Thyroid gland (tissue), 4 donors: ENCODE measurements around the gene PRH2. TPM values are rescaled to one million over a fixed set of nuclear protein-coding genes. Genes with fewer than 3 reads are reported as not detected.

Experiments used
- DNase-seq, 2 donors: peaks; one replicate each; pipeline ENCODE4 v3.0.0-alpha.2; 2019
- H3K27ac ChIP-seq, 3 donors: fragments of 200-600 bp; sonication (generic); 1 replicate in 2 of 3; 2 replicates in 1 of 3; pipeline ENCODE4 v1.5.1; 2016 to 2019; ENCODE audit warnings: mild to moderate bottlenecking in 1 of 3, moderate library complexity in 1 of 3
- H3K27me3 ChIP-seq: fragments of 200-600 bp; sonication (generic); one replicate; pipeline ENCODE4 v1.5.1; 2019
- H3K36me3 ChIP-seq, 2 donors: fragments of 200-600 bp; sonication (generic); one replicate each; pipeline ENCODE4 v1.5.1; 2016 to 2019
- H3K4me1 ChIP-seq, 2 donors: fragments of 200-600 bp; sonication (generic); one replicate each; pipeline ENCODE4 v1.5.1; 2017 to 2019
- H3K4me3 ChIP-seq, 3 donors: fragments of 200-600 bp; sonication (generic); replicated peaks in 1 of 3; 1 replicate in 2 of 3; 2 replicates in 1 of 3; pipeline ENCODE4 v1.5.1; 2016; ENCODE audit warnings: mild to moderate bottlenecking in 1 of 3
- H3K9me3 ChIP-seq: fragments of 200-600 bp; sonication (generic); one replicate; pipeline ENCODE4 v1.5.1; 2017
- CTCF ChIP-seq, 6 experiments: fragments of 200-600 bp in 3 of 6; fragments of 450-650 bp in 3 of 6; sonication (generic) in 3 of 6; IDR thresholded peaks; one replicate each; pipeline ENCODE4 v1.5.1; 2016 to 2019; ENCODE audit warnings: antibody characterized with exemption in 6 of 6, mild to moderate bottlenecking in 2 of 6, inconsistent platforms in 1 of 6, moderate library complexity in 1 of 6
- POLR2A ChIP-seq, 2 donors: fragments of 450-650 bp; IDR thresholded peaks; one replicate each; pipeline ENCODE4 v1.6.1; 2017; ENCODE audit warnings: antibody characterized with exemption in 2 of 2, mild to moderate bottlenecking in 2 of 2, moderate library complexity in 1 of 2
- WGBS, 2 donors: methylation state at CpG; one replicate each; pipeline ENCODE4 v1.1.5; 2017; 5-methylcytosine and 5-hydroxymethylcytosine counted together
- intact Hi-C: fragments of 100-400 bp; cut with DNase I; formaldehyde crosslinking; loops from one replicate; pipeline ENCODE4 v1.15.1; 2023
- total RNA-seq, 4 donors: library from RNA; depleted of rRNA; stranded (reverse); fragments of >200 nt; gene quantifications; one replicate each; pipeline ENCODE4 v1.2.3, GENCODE V29; 2016

PRH2 gene
- total RNA-seq, 4 donors from 2014 or later, result not detected

- no peaks in the 10 kb centered on the region for H3K36me3 ChIP-seq
- H3K27ac ChIP-seq, result no peak overlapping the region
- intact Hi-C loops, result no loop called here
- H3K27me3 ChIP-seq, result no peaks in the 10 kb centered on the region
- TF ChIP-seq POLR2A (IDR thresholded peaks at IDR 0.05), result no peak
- TF ChIP-seq CTCF (IDR thresholded peaks at IDR 0.05), result no peak
- no peaks in the 10 kb centered on the region for H3K4me1 ChIP-seq
- DNase-seq, result no peak
- WGBS, 2 donors, result 89 to 91% methylated on average over 8 of the region's 8 CpGs
- H3K4me3 ChIP-seq, result no peak overlapping the region
- no peaks in the 10 kb centered on the region for H3K9me3 ChIP-seq
These were observed 18.7 kb upstream of the PRH2 start for GRCh38 chr12:10910380-10910779.

GRCh38 chr12:10919809-10920208, 9.2 kb upstream of the PRH2 start:
- no peak overlapping the region for H3K4me3 ChIP-seq
- intact Hi-C loops, result no loop called here
- no peaks in the 10 kb centered on the region for H3K27me3 ChIP-seq
- no peak overlapping the region for H3K27ac ChIP-seq
- no peaks in the 10 kb centered on the region for H3K4me1 ChIP-seq
- 78 to 85% methylated on average over 1 of the region's 1 CpG for WGBS, 2 donors
- DNase-seq, result no peak
- H3K36me3 ChIP-seq, result no peaks in the 10 kb centered on the region
- H3K9me3 ChIP-seq, result no peaks in the 10 kb centered on the region
- no peak for TF ChIP-seq CTCF (IDR thresholded peaks at IDR 0.05)
- TF ChIP-seq POLR2A (IDR thresholded peaks at IDR 0.05), result no peak

- no peak overlapping the region for H3K4me3 ChIP-seq
- no peaks in the 10 kb centered on the region for H3K4me1 ChIP-seq
- intact Hi-C loops, result no loop called here
- 93 to 96% methylated on average over 5 of the region's 5 CpGs for WGBS, 2 donors
- TF ChIP-seq CTCF (IDR thresholded peaks at IDR 0.05) (no peak), POLR2A (IDR thresholded peaks at IDR 0.05) (no peak)
- H3K9me3 ChIP-seq, result no peaks in the 10 kb centered on the region
- H3K27ac ChIP-seq, result no peak overlapping the region
- DNase-seq, result no peak
- H3K36me3 ChIP-seq, result no peaks in the 10 kb centered on the region
- no peaks in the 10 kb centered on the region for H3K27me3 ChIP-seq
These were observed 2.8 kb upstream of the PRH2 start for GRCh38 chr12:10926269-10926668.

- 92 to 100% methylated on average over 1 of the region's 1 CpG for WGBS, 2 donors
- no peaks in the 10 kb centered on the region for H3K27me3 ChIP-seq
- H3K4me1 ChIP-seq, result no peaks in the 10 kb centered on the region
- TF ChIP-seq CTCF (IDR thresholded peaks at IDR 0.05) (no peak), POLR2A (IDR thresholded peaks at IDR 0.05) (no peak)
- intact Hi-C loops, result no loop called here
- no peaks in the 10 kb centered on the region for H3K9me3 ChIP-seq
- no peak overlapping the region for H3K4me3 ChIP-seq
- H3K36me3 ChIP-seq, result no peaks in the 10 kb centered on the region
- no peak overlapping the region for H3K27ac ChIP-seq
- no peak for DNase-seq
These were observed 7.5 kb downstream of the PRH2 start for GRCh38 chr12:10936506-10936905.

GRCh38 chr12:10939163-10939562, 10.1 kb downstream of the PRH2 start, which contains the start of gene TAS2R14:
Gene TAS2R14, minus strand, starts transcription at chr12:10939263. Its CDS starts 56 bp downstream, at chr12:10939207.
- no peak for TF ChIP-seq CTCF (IDR thresholded peaks at IDR 0.05)
- TF ChIP-seq POLR2A (IDR thresholded peaks at IDR 0.05), result no peak
- Histone ChIP-seq H3K27me3 (no peaks in the 10 kb centered on the region), H3K9me3 (no peaks in the 10 kb centered on the region), H3K4me1 (no peaks in the 10 kb centered on the region), H3K36me3 (no peaks in the 10 kb centered on the region), H3K27ac (no peak within 1 kb of the TSS), H3K4me3 (no peak within 1 kb of the TSS)
- intact Hi-C loops, result no loop called here
- no peak for DNase-seq
- WGBS, 2 donors, result 84 to 98% methylated on average over 1 of the region's 1 CpG
